Epithelial cell of proximal tubule (primary cell): ENCODE results near the gene AURKA. TPM values are rescaled to one million over a fixed set of nuclear protein-coding genes. Genes with fewer than 3 reads are reported as not detected.

ENCODE experiments used
- DNase-seq: peaks from one replicate; pipeline ENCODE4 v3.0.0-alpha.2; 2011; ENCODE audit warnings: low read depth
- H3K4me3 ChIP-seq: 2 replicates; pipeline ENCODE4 v1.5.1; 2011; ENCODE audit warnings: low read depth, mild to moderate bottlenecking, low read length
- total RNA-seq: library from RNA; depleted of rRNA; stranded (reverse); fragments of >200 nt; gene quantifications from 2 replicates; pipeline ENCODE4 v1.2.3, GENCODE V29; 2015
- TF ChIP-seq, protein P1 (sequence below): conservative IDR thresholded peaks from 2 replicates; pipeline ENCODE4 v1.5.1; 2012; ENCODE audit warnings: low read depth, mild to moderate bottlenecking, low read length

Gene AURKA
- total RNA-seq, 1 donor from 2014 or later = 83.9 TPM

GRCh38 chr20:56433221-56433879 is 41.3 kb upstream of the AURKA start:
- DNase-seq = no peak

DNA sequence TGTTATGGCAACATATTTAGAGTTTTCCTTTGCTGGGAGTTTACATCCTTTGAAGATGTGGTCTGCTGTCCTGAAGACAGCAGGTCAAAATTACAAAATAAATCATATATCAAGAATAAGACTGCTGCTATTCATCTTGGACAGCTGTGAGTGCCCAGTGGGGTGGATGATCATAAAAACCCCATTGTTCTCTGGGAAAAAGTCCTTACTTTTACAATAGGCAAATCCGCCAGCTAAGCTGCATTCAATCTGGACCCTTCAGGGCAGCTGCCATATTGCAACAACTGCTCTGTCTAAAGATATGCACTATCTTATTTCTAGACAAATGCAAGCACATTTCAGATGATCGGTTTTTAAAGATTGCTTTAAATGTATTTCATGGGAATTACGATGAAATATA is 39.5 kb upstream of the AURKA start:
- TF ChIP-seq, protein P1, sequence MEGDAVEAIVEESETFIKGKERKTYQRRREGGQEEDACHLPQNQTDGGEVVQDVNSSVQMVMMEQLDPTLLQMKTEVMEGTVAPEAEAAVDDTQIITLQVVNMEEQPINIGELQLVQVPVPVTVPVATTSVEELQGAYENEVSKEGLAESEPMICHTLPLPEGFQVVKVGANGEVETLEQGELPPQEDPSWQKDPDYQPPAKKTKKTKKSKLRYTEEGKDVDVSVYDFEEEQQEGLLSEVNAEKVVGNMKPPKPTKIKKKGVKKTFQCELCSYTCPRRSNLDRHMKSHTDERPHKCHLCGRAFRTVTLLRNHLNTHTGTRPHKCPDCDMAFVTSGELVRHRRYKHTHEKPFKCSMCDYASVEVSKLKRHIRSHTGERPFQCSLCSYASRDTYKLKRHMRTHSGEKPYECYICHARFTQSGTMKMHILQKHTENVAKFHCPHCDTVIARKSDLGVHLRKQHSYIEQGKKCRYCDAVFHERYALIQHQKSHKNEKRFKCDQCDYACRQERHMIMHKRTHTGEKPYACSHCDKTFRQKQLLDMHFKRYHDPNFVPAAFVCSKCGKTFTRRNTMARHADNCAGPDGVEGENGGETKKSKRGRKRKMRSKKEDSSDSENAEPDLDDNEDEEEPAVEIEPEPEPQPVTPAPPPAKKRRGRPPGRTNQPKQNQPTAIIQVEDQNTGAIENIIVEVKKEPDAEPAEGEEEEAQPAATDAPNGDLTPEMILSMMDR = no peak
- no peak for DNase-seq
- no peak overlapping the region for H3K4me3 ChIP-seq

More at GRCh38 chr20:56433221-56433879, 41.3 kb upstream of the AURKA start:
- H3K4me3 ChIP-seq = no peak overlapping the region
- TF ChIP-seq, protein P1 = no peak

DNA sequence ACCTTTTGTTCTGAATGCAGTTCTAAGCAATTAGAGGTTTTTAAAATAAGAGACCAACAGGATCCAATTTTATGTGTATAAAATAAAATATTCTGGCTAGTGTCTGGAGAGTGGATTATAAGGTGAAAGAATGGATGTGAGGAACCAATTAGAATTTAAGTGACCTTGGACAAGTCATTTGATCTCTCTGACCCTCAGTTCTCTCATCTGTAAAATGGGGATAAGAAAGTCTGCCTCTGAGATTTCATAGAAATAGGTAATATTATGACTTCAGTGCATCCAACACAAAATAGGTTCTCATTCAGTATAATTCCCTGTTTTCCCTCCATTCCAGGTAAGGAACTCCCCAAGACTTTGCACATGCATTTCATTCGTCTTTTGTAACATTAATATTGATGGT is 38.9 kb upstream of the AURKA start:
- TF ChIP-seq, protein P1 = no peak
- no peak for DNase-seq
- H3K4me3 ChIP-seq = no peak overlapping the region

- no peak overlapping the region for H3K4me3 ChIP-seq
- TF ChIP-seq, protein P1 = no peak
- DNase-seq = no peak
Measured at GRCh38 chr20:56430461-56430860, 38.4 kb upstream of the AURKA start.

- H3K4me3 ChIP-seq = no peak overlapping the region
- TF ChIP-seq, protein P1 = no peak
- DNase-seq = no peak
Measured at GRCh38 chr20:56429941-56430340, 37.9 kb upstream of the AURKA start.

DNA sequence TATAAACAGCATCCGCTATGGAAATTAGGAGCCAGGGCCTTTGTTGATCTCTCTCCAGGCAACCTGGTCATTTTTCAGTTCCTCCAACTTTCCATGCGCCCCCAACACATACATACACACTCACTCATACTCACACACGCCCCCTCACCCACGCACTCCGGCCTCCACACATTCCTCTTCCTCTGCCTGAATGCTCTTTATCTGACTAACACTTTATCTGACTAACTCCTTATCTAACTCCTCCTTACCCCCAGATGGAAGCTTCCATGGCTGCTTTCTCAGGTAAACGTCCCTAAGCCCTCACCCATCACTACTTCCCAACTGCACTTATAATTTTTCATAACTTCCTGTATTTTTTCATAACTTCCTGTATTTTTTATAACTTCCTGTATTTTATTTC is 37.5 kb upstream of the AURKA start:
- TF ChIP-seq, protein P1 = no peak
- H3K4me3 ChIP-seq = no peak overlapping the region
- no peak for DNase-seq

DNA sequence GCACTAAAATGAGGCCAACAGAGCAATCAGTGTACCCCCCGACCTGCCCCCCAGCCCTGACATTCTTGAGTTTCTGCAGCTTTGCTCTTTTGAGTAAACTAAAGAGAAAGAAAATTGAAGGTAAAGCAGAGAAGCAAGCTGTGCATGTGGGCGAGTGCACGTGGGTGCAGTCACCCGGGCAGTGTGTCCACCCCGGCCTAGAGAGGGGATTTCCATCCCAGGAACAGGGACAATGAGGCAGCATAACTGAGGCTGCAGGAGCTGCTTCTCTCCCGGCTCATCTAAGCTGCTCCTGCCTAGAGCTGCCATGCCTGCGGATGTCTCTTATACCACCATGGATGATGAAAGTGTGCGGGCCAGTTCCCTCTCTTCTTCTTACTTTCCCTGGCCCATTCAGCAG is 36.9 kb upstream of the AURKA start:
- DNase-seq = no peak
- TF ChIP-seq, protein P1 = no peak
- H3K4me3 ChIP-seq = no peak overlapping the region
